ENCODE results near the gene SNAP47.

Gene SNAP47

GRCh38 chr1:227799756-227800155, 64.5 kb downstream of the SNAP47 start:
- no peak for DNase-seq

- no peak for DNase-seq
These were observed 68.7 kb downstream of the SNAP47 start for GRCh38 chr1:227803933-227804332.

DNA sequence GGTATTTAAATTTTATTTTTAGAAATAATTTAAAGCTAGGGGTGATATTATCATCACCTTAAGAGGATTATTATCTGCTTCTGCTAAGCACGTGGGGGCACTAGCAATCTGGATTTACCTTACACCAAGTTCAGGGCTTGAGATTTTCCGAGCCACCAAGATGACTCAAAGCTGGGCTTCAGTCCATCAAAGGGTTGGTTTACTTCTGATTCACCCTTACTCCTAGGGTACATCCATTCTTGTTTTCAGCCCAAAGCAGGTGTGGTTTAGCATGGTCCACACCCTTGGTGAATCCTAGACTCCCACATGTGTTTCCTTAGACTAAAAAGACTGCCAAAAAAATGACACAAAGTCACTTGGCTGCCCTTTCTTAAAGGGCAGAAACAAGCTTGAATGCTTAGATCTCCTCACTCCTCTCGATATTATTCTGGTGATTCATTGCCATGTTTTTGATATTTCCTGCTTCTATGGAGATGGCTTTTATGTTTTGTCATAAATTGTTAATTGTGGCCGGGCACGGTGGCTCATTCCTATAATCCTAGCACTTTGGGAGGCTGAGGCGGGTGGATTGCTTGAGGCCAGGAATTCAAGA, 70.5 kb downstream of the SNAP47 start:
- no peak for DNase-seq

- no peak for DNase-seq
These were observed 73.3 kb downstream of the SNAP47 start for GRCh38 chr1:227808566-227808965.

DNA sequence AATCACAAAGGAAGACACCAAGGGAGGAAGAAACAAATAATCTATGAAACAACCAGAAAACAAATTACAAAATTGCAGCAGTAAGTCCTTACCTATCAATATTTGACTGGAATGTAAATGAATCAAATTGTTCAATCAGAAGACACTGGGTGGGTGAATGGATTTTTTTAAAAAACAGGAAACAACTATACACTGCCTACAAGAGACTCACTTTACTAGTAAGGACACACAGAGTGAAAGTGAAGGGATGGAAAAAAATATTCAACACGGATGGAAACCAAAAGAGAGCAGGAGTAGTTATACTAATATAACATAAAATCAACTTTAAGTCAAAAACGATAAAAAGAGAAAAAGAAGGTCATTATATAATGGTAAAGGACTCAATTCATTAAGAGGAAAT, 73.8 kb downstream of the SNAP47 start:
- DNase-seq = no peak

DNA sequence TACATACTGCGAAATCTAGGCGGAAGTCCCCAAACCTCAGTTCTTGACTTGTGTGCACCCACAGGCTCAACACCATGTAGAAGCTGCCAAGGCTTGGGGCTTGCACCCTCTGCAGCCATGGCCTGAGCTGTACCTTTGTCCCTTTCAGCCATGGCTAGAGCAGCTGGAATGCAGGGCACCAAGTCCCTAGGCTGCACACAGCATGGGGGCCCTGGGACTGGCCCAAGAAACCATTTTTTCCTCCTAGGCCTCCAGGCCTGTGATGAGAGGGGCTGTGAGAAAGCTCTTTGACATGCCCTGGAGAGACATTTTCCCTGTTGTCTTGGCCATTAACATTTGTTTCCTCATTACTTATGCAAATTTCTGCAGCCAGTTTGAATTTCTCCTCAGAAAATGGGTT, 78.7 kb downstream of the SNAP47 start:
- DNase-seq = no peak

GRCh38 chr1:227815468-227816409, 80.5 kb downstream of the SNAP47 start, which contains the start of gene PRSS38:
PRSS38 (plus strand) TSS chr1:227815675; CDS start chr1:227815717, 42 bp downstream.
- DNase-seq = no peak

- no peak for DNase-seq
These were observed 81.7 kb downstream of the SNAP47 start for GRCh38 chr1:227816750-227817446.

GRCh38 chr1:227823537-227823936, 88.3 kb downstream of the SNAP47 start:
- DNase-seq = no peak

DNA sequence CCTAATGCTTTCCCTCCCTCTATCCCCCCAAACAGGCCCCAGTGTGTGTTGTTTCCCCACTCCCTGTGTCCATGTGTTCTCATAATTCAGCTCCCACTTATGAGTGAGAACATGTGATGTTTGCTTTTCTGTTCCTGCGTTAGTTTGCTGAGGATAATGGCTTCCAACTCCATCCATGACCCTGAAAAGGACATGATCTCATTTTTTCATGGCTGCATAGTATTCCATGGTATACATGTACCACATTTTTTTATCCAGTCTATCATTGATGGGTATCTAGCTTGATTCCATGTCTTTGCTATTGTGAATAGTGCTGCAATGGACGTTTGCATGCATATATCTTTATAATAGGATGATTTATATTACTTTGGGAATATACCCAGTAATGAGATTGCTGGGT, 89.0 kb downstream of the SNAP47 start:
- DNase-seq = no peak

DNA sequence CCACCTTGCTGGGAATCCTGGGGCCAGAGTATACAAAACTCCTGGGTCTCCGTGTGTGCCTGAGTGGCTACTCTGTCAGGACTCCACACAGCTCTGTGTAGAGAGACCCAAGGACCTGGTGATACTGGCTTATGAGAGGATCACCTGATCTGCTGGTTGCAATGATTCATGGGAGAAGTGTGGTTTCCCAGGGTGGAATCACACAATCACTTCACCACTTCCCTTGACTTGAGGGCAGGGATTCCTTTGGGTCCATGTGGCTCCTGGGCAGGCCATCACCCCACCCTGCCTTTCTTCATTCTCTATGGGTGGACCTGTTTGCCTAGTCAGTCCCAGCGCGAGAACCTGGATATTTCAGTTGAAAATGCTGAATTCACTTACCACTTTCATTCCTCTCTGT, 93.6 kb downstream of the SNAP47 start:
- no peak for DNase-seq
